ENCODE results near the gene PYCR2.

Gene PYCR2

GRCh38 chr1:225919906-225920305, 4.1 kb downstream of the PYCR2 start:
- no peak for DNase-seq (ENCODE audit: low read depth in 2 of 2)

GRCh38 chr1:225918280-225918679, 5.8 kb downstream of the PYCR2 start:
- DNase-seq (ENCODE audit: low read depth in 2 of 2), result no peak

GRCh38 chr1:225917536-225917935, 6.5 kb downstream of the PYCR2 start:
- DNase-seq (ENCODE audit: low read depth in 2 of 2), result no peak

- no peak for DNase-seq (ENCODE audit: low read depth in 2 of 2)
These were observed 6.9 kb downstream of the PYCR2 start for GRCh38 chr1:225917101-225917500.

GRCh38 chr1:225915538-225915991, 8.5 kb downstream of the PYCR2 start:
- no peak for DNase-seq (ENCODE audit: low read depth in 2 of 2)

- no peak for DNase-seq (ENCODE audit: low read depth in 2 of 2)
These were observed 9.1 kb downstream of the PYCR2 start for GRCh38 chr1:225914947-225915346.

- no peak for DNase-seq (ENCODE audit: low read depth in 2 of 2)
These were observed 9.7 kb downstream of the PYCR2 start for GRCh38 chr1:225914391-225914790.

GRCh38 chr1:225911191-225912130, 12.6 kb downstream of the PYCR2 start:
- peak; percentile 39 to 50 for DNase-seq (ENCODE audit: low read depth in 2 of 2)

GRCh38 chr1:225909477-225909876, 14.6 kb downstream of the PYCR2 start:
- DNase-seq (ENCODE audit: low read depth in 2 of 2), result no peak

- DNase-seq (ENCODE audit: low read depth in 2 of 2), result no peak
These were observed 15.3 kb downstream of the PYCR2 start for GRCh38 chr1:225908773-225909172.

- no peak for DNase-seq (ENCODE audit: low read depth in 2 of 2)
These were observed 15.9 kb downstream of the PYCR2 start for GRCh38 chr1:225908013-225908640.

- DNase-seq (ENCODE audit: low read depth in 2 of 2), result no peak
These were observed 16.7 kb downstream of the PYCR2 start for GRCh38 chr1:225907341-225907740.

- no peak for DNase-seq (ENCODE audit: low read depth in 2 of 2)
These were observed 17.6 kb downstream of the PYCR2 start for GRCh38 chr1:225906467-225906866.

- DNase-seq (ENCODE audit: low read depth in 2 of 2), result no peak
These were observed 20.4 kb downstream of the PYCR2 start for GRCh38 chr1:225903623-225904022.

- DNase-seq (ENCODE audit: low read depth in 2 of 2), result no peak
These were observed 24.8 kb downstream of the PYCR2 start for GRCh38 chr1:225899044-225899925.

GRCh38 chr1:225897595-225898514, 26.2 kb downstream of the PYCR2 start:
- no peak for DNase-seq (ENCODE audit: low read depth in 2 of 2)

GRCh38 chr1:225896937-225897549, 27.0 kb downstream of the PYCR2 start:
- peak; percentile 39 to 42 for DNase-seq (ENCODE audit: low read depth in 2 of 2)

GRCh38 chr1:225896494-225896893, 27.6 kb downstream of the PYCR2 start:
- DNase-seq (ENCODE audit: low read depth in 2 of 2), result no peak

- DNase-seq (ENCODE audit: low read depth in 2 of 2), result no peak
These were observed 31.7 kb downstream of the PYCR2 start for GRCh38 chr1:225892307-225892706.

- no peak for DNase-seq (ENCODE audit: low read depth in 2 of 2)
These were observed 32.6 kb downstream of the PYCR2 start for GRCh38 chr1:225891229-225891972.
